ENCODE results near the gene FAM32A. TPM values are rescaled to one million over a fixed set of nuclear protein-coding genes. Genes with fewer than 3 reads are reported as not detected.

The FAM32A gene
- polyA plus RNA-seq, 1 of the 3 experiments (the other 2 are of a cell fraction) = 156 TPM

GRCh38 chr19:16148443-16149229 is 36.6 kb upstream of the FAM32A start:
- no peak for DNase-seq
- no peak overlapping the region for H3K9ac ChIP-seq
- CTCF ChIA-PET = interaction anchor here (0.8 kb wide), 1 partner anchor 75 kb away, joined by 3 read pairs; no protein-coding TSS in a partner anchor
- no peak overlapping the region for H3K4me2 ChIP-seq
- no peaks in the 10 kb centered on the region for H3K4me1 ChIP-seq (ENCODE audit: control insufficient read depth in 1 of 2, insufficient read depth in 2 of 2, low read depth in 1 of 2, low read length in 1 of 2)
- no peaks in the 10 kb centered on the region for H3K9me3 ChIP-seq
- no peaks in the 10 kb centered on the region for H3K79me2 ChIP-seq (ENCODE audit: insufficient read depth)
- H3F3A ChIP-seq (replicated peaks; ENCODE audit: insufficient read depth) = no peaks in the 10 kb centered on the region
- H2AFZ ChIP-seq (ENCODE audit: low read depth) = no peak overlapping the region
- H3K9me2 ChIP-seq = no peaks in the 10 kb centered on the region
- WGBS (ENCODE audit: low lambda C conversion rate) = 33% methylated on average over 5 of the region's 8 CpGs
- no peaks in the 10 kb centered on the region for H4K20me1 ChIP-seq (ENCODE audit: insufficient read depth)
- no peak overlapping the region for H3K27ac ChIP-seq (ENCODE audit: low read depth in 2 of 2, low read length in 1 of 2)
- no peak for TF ChIP-seq RCOR1 (IDR thresholded peaks at IDR 0.05; ENCODE audit: low read length)
- no peak for TF ChIP-seq ELF1 (IDR thresholded peaks at IDR 0.05)
- TF ChIP-seq USF1 (IDR thresholded peaks at IDR 0.05; ENCODE audit: borderline replicate concordance, low read depth) = no peak
- TF ChIP-seq MAX (IDR thresholded peaks at IDR 0.05; ENCODE audit: low read depth) = no peak
- no peak for TF ChIP-seq TCF12 (IDR thresholded peaks at IDR 0.05)
- no peak for TF ChIP-seq NRF1 (IDR thresholded peaks at IDR 0.05; ENCODE audit: low read depth, low read length)
- TF ChIP-seq GATA2 (CRISPR knock-in tag; IDR thresholded peaks at IDR 0.05) = no peak
- no peak for TF ChIP-seq PBX3 (IDR thresholded peaks at IDR 0.05)
- no peak for TF ChIP-seq FOXM1 (IDR thresholded peaks at IDR 0.05; ENCODE audit: low read depth)
- TF ChIP-seq CHD2 (IDR thresholded peaks at IDR 0.05; ENCODE audit: low read length, partially characterized antibody) = no peak
- no peak for TF ChIP-seq TEAD4 (IDR thresholded peaks at IDR 0.05; ENCODE audit: borderline replicate concordance, insufficient read depth)
- no peak for TF ChIP-seq REST (IDR thresholded peaks at IDR 0.05; ENCODE audit: low read depth, low read length)
- TF ChIP-seq CTCF (IDR thresholded peaks at IDR 0.05) = no peak
- TF ChIP-seq YY1 (IDR thresholded peaks at IDR 0.05; ENCODE audit: low read depth) = no peak
- no peak for TF ChIP-seq EP300 (IDR thresholded peaks at IDR 0.05; ENCODE audit: borderline replicate concordance in 1 of 2, low read depth in 1 of 2, low read length in 1 of 2)
- no peak for TF ChIP-seq POLR2AphosphoS5 (IDR thresholded peaks at IDR 0.05; ENCODE audit: low read depth, low read length)
- H3K27me3 ChIP-seq (ENCODE audit: insufficient read depth) = no peaks in the 10 kb centered on the region; the same call in 1 of the 2 replicates
- POLR2A ChIA-PET = interaction anchor here (0.6 kb wide), 1 partner anchor 134 kb away, joined by 5 read pairs; no protein-coding TSS in a partner anchor
- no peak overlapping the region for H3K4me3 ChIP-seq (ENCODE audit: low read depth in 2 of 2, low read length in 1 of 2)
- no peaks in the 10 kb centered on the region for H3K36me3 ChIP-seq (replicated peaks in 1 of 2; ENCODE audit: control insufficient read depth in 1 of 2, insufficient read depth in 2 of 2, low read length in 1 of 2)

Measured in SK-N-SH (cell line).